Measurements from ENCODE around the gene KRTAP12-3. TPM values are rescaled to one million over a fixed set of nuclear protein-coding genes. Genes with fewer than 3 reads are reported as not detected.
A peak's percentile ranks its signal among the peaks of the same experiment; 100 is the strongest.

The KRTAP12-3 gene
- total and polyA plus RNA-seq, 8 donors = not detected

DNA sequence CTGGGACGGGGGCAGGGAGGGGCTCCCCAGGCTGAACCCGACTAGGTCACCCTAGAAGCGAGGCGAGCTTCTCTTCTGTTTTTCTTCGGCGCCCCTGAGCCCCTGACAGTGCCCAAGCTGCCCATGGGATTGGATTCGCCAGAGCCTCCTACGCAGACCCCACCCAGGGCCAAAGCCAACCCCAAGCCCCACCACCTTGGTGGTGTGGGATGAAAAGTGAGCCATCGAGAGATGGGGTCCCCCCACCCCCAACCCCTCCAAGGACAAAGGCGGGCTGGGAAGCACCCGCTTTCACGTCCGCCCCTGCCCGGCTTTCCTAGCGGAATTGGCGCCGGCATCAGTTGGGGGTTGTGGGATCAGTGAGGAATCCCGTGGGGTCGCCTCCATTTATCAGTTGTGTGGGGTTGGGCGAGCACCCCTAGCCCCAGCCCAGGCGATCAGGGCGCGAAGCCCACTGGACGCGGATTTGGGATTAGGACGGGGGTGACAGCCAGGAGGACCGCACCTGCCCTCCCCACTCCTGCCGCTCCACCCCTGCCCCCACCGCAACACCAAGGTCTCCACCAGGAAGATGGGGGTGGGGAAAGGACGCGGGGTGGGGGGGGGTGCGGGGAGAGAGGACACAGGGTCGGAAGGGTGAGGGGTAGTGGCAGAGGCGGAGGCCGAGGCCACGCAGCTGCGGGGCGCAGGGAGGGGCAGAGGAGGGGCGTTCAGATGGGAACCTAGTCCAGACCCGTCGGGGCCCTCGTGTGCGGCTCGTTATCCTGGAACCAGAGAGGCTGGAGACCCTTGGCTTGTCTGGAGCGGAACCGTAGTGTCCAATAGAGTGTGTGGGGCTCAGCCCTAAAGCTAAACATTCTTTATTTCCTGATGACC lies 49.2 kb downstream of the KRTAP12-3 start:
- TF ChIP-seq POLR2AphosphoS5 (IDR thresholded peaks at IDR 0.05) (no peak), POLR2A (IDR thresholded peaks at IDR 0.05) (no peak), EP300 (IDR thresholded peaks at IDR 0.05) (no peak)
- TF ChIP-seq, protein P1, sequence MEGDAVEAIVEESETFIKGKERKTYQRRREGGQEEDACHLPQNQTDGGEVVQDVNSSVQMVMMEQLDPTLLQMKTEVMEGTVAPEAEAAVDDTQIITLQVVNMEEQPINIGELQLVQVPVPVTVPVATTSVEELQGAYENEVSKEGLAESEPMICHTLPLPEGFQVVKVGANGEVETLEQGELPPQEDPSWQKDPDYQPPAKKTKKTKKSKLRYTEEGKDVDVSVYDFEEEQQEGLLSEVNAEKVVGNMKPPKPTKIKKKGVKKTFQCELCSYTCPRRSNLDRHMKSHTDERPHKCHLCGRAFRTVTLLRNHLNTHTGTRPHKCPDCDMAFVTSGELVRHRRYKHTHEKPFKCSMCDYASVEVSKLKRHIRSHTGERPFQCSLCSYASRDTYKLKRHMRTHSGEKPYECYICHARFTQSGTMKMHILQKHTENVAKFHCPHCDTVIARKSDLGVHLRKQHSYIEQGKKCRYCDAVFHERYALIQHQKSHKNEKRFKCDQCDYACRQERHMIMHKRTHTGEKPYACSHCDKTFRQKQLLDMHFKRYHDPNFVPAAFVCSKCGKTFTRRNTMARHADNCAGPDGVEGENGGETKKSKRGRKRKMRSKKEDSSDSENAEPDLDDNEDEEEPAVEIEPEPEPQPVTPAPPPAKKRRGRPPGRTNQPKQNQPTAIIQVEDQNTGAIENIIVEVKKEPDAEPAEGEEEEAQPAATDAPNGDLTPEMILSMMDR (IDR thresholded peaks at IDR 0.05) = no peak
- H3K36me3 ChIP-seq = no peaks in the 10 kb centered on the region
- H3K9me3 ChIP-seq = peaks cover 0 to 12% (median 9%) of the 10 kb centered on the region in 4 donors
- DNase-seq = peak in 1 of 2 donors; percentile 16
- H3K4me3 ChIP-seq = no peak overlapping the region
- 3 to 8% (median 4%) methylated on average over 19 to 46 of the region's 46 CpGs for WGBS, 5 donors
- peaks cover 29 to 100% (median 94%) of the 10 kb centered on the region in 3 donors for H3K27me3 ChIP-seq
- no peak overlapping the region for H3K27ac ChIP-seq
- intact Hi-C loops (cut with DNase I; ENCODE audit: low total_unique reads) = no loop called here
- H3K4me1 ChIP-seq = peaks cover 5 to 35% (median 12%) of the 10 kb centered on the region in 4 donors

Small RNA genes lying within 50 kb of the gene (small RNA-seq; reads per million reads assigned to genes)
- 0 reads per million in 4 donors for gene KRTAP12-6P

Other genes with a start within 250 kb of the KRTAP12-3 start
- gene LRRC3, start 202.4 kb upstream of the KRTAP12-3 start, total RNA-seq = 1 to 10 TPM; 1.2 to 8.0 (median 5.5) TPM
- 1 to 10 TPM in 2 of 3 donors, under 1 TPM in 1; 0.76 to 1.3 (median 1.3) TPM for gene LRRC3, start 202.4 kb upstream of the KRTAP12-3 start, polyA plus RNA-seq
- not detected for gene KRTAP10-1, start 117.7 kb upstream of the KRTAP12-3 start, total RNA-seq
- not detected for gene KRTAP10-1, start 117.7 kb upstream of the KRTAP12-3 start, polyA plus RNA-seq
- gene KRTAP10-2, start 106.4 kb upstream of the KRTAP12-3 start, total RNA-seq = not detected
- gene KRTAP10-2, start 106.4 kb upstream of the KRTAP12-3 start, polyA plus RNA-seq = not detected
- not detected for gene KRTAP10-3, start 99.1 kb upstream of the KRTAP12-3 start, total RNA-seq
- not detected for gene KRTAP10-3, start 99.1 kb upstream of the KRTAP12-3 start, polyA plus RNA-seq
- gene KRTAP10-4, start 84.2 kb upstream of the KRTAP12-3 start, total RNA-seq = not detected
- not detected for gene KRTAP10-4, start 84.2 kb upstream of the KRTAP12-3 start, polyA plus RNA-seq
- gene KRTAP10-5, start 77.3 kb upstream of the KRTAP12-3 start, total RNA-seq = not detected
- under 1 TPM in 1 of 3 donors, not detected in 2; 0.10 TPM for gene KRTAP10-5, start 77.3 kb upstream of the KRTAP12-3 start, polyA plus RNA-seq
- not detected for gene KRTAP10-6, start 65.4 kb upstream of the KRTAP12-3 start, total RNA-seq
- gene KRTAP10-6, start 65.4 kb upstream of the KRTAP12-3 start, polyA plus RNA-seq = not detected
- gene KRTAP10-7, start 57.3 kb upstream of the KRTAP12-3 start, total RNA-seq = not detected
- not detected for gene KRTAP10-7, start 57.3 kb upstream of the KRTAP12-3 start, polyA plus RNA-seq
- not detected for gene KRTAP10-8, start 45.9 kb upstream of the KRTAP12-3 start, total RNA-seq
- not detected for gene KRTAP10-8, start 45.9 kb upstream of the KRTAP12-3 start, polyA plus RNA-seq
- gene KRTAP10-9, start 30.8 kb upstream of the KRTAP12-3 start, total RNA-seq = not detected
- gene KRTAP10-9, start 30.8 kb upstream of the KRTAP12-3 start, polyA plus RNA-seq = not detected
- not detected for gene KRTAP10-10, start 20.6 kb upstream of the KRTAP12-3 start, total RNA-seq
- gene KRTAP10-10, start 20.6 kb upstream of the KRTAP12-3 start, polyA plus RNA-seq = not detected
- gene KRTAP10-11, start 11.5 kb upstream of the KRTAP12-3 start, total RNA-seq = not detected
- not detected for gene KRTAP10-11, start 11.5 kb upstream of the KRTAP12-3 start, polyA plus RNA-seq
- gene KRTAP12-4, start 3.3 kb upstream of the KRTAP12-3 start, total RNA-seq = not detected
- gene KRTAP12-4, start 3.3 kb upstream of the KRTAP12-3 start, polyA plus RNA-seq = not detected
- not detected for gene KRTAP12-2, start 9.0 kb downstream of the KRTAP12-3 start, total RNA-seq
- gene KRTAP12-2, start 9.0 kb downstream of the KRTAP12-3 start, polyA plus RNA-seq = not detected
- gene KRTAP12-1, start 24.2 kb downstream of the KRTAP12-3 start, total RNA-seq = 1 to 10 TPM in 1 of 5 donors, not detected in 4; 2.0 TPM
- not detected for gene KRTAP12-1, start 24.2 kb downstream of the KRTAP12-3 start, polyA plus RNA-seq
- not detected for gene KRTAP10-12, start 39.2 kb downstream of the KRTAP12-3 start, total RNA-seq
- gene KRTAP10-12, start 39.2 kb downstream of the KRTAP12-3 start, polyA plus RNA-seq = not detected
- under 1 TPM in 2 of 5 donors, not detected in 3; 0.18 to 0.29 TPM for gene TSPEAR, start 53.6 kb downstream of the KRTAP12-3 start, total RNA-seq
- under 1 TPM in 2 of 3 donors, not detected in 1; 0.05 to 0.06 TPM for gene TSPEAR, start 53.6 kb downstream of the KRTAP12-3 start, polyA plus RNA-seq
- gene UBE2G2, start 143.9 kb downstream of the KRTAP12-3 start, total RNA-seq = 100 to 1,000 TPM in 1 of 5 donors, 10 to 100 TPM in 4; 56.5 to 116 (median 78.2) TPM
- gene UBE2G2, start 143.9 kb downstream of the KRTAP12-3 start, polyA plus RNA-seq = 10 to 100 TPM; 30.6 to 33.7 (median 32.7) TPM
- 10 to 100 TPM; 29.5 to 80.1 (median 42.0) TPM for gene SUMO3, start 160.1 kb downstream of the KRTAP12-3 start, total RNA-seq
- gene SUMO3, start 160.1 kb downstream of the KRTAP12-3 start, polyA plus RNA-seq = 10 to 100 TPM; 36.4 to 95.9 (median 78.1) TPM
- gene PTTG1IP, start 215.8 kb downstream of the KRTAP12-3 start, total RNA-seq = 100 to 1,000 TPM in 4 of 5 donors, 10 to 100 TPM in 1; 85.7 to 253 (median 164) TPM
- 10 to 100 TPM; 61.3 to 96.3 (median 75.8) TPM for gene PTTG1IP, start 215.8 kb downstream of the KRTAP12-3 start, polyA plus RNA-seq